ENCODE data around the gene CTBP2.
A peak's percentile ranks its signal among the peaks of the same experiment; 100 is the strongest.

Gene CTBP2

DNA sequence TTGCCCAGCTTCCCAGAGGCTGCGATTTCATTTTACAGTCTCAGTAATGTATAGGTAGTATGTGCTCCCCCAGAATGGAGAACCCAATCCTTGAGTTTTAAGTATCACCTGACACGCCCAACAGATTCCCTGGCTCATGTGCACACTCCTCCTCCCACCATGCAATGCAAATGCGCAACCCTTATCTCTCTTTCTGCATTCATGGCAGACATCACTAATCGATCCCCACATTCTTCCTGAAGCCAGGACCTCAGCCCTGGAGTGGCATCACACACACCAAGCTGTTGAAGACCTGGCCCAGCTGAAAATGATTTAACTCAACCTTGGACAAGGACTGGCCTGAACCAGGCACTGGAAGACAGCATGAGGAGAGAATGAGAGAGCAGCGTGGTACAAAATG lies 150.0 kb downstream of the CTBP2 start:
- DNase-seq (ENCODE audit: low spot score) = no peak

DNA sequence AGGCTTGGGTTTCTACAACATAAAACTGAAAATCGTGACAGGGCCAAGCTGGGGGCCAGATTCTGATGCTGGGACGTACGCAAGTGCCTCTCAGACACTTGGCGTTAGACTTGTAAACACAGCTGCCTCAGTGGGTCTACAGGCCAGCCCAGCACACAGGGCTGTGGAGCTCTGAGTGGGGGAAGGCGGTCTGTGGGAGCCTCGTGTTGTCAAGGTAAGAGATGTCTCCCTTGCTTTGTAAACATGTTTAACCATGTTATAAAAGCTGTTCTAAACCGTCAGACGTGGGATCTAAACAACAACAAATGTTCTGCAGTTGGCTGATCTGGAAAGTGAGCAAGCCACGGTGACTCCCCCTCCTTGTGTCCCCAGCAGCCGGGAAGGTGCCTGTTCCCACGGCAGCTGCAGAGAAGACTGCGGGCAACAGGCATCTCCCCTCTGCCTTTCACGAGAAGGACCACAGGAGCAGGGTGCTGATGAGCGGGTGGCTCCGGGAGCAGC lies 150.7 kb downstream of the CTBP2 start:
- no peak for DNase-seq (ENCODE audit: low spot score)

GRCh38 chr10:125008689-125009638 lies 151.4 kb downstream of the CTBP2 start:
- no peak for DNase-seq (ENCODE audit: low spot score)

- no peak for DNase-seq (ENCODE audit: low spot score)
Observed at GRCh38 chr10:125007436-125007835, 152.9 kb downstream of the CTBP2 start.

GRCh38 chr10:125006921-125007426 lies 153.4 kb downstream of the CTBP2 start:
- DNase-seq (ENCODE audit: low spot score) = peak; percentile 95

DNA sequence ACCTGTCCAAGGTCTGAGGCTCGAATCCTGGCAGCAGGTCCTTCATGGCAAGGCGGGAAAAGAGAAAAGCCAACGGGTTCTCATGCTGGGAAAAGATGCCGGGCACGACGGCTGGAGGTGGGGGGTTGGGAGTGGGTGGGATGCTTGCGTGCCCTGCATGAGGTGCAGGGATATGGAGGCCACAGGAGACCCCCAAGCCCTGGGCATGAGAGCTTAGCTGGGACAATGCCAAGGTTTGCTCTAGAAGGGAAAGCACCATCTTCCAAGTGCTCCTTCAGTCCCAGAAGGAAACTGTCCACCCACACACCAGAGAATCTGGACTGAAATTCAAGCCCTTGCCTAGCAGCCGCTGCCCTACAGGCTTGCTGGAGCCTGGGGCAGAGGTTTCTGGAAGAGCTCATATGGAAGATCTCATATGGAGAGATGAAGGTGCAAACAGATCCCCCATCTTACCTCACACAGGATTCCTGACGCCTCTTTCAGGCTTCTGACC lies 154.1 kb downstream of the CTBP2 start:
- DNase-seq (ENCODE audit: low spot score) = no peak

DNA sequence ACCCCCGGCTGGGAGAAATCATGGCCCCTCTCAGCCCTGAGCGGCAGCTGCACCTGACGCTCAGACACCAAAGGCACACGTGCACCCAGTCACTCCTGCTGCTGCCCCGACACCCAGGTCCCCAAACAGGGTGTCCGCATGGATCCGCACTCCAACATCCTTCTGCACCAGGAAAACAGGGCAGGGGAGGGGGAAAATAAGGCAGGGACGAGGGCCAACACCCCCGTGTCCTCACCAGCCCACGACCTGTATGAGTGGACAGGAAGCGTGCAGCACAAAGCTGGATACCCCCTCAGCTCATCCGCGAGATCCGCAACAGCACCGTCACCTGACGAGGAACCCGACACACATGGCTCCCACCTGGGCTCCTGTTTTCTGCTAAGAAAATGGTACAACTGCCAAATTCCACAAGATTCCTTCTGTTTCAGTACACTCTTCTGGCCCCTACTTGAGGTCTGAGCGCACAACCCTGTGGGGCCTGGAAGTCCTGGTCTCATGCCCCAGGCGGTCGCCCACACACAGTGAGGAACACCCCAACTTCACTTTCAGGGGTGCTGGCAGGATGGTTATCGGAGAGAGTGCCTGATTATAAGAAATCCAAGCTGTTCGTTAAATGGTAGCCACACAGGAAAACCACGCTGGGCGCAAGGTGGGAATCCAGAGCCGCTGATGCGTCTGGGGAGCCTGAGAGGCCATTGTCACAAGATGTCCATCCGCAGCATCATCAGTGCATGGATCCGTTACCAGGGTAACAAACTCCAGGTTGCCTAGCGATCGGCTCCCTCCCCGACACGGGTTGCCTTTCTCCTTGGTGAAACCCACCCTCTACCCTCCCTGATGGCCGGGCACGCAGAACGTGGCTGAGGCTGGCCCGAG lies 154.8 kb downstream of the CTBP2 start:
- no peak for DNase-seq (ENCODE audit: low spot score)

GRCh38 chr10:125004571-125005311 lies 155.6 kb downstream of the CTBP2 start:
- DNase-seq (ENCODE audit: low spot score) = no peak

DNA sequence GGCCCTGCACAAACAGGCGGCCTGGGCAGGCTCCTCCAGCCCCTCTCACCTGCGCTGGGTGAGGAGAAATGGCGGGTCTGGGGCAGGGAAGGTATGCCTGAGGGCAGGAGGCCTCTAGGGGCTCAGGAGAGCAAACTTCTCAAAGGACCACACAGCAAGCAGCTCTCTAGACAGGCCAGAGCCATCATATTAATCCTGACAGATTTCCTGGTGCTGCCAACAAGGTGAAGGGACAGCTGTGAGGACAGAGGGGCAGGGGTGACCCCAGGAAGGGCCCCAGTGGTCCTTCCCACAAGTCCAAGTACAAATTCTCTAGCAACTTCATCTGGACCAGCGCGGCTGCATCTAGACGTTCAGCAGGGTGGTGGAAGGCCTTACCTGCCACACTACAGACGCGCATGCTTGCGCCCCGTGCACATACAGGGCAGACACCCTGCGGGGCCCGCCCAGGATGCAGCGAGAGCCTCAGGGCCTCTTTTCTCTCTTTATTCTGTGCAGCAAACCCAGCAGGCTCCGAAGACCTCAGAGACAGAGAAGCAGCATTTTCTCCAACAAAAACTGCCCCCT lies 156.4 kb downstream of the CTBP2 start:
- no peak for DNase-seq (ENCODE audit: low spot score)

DNA sequence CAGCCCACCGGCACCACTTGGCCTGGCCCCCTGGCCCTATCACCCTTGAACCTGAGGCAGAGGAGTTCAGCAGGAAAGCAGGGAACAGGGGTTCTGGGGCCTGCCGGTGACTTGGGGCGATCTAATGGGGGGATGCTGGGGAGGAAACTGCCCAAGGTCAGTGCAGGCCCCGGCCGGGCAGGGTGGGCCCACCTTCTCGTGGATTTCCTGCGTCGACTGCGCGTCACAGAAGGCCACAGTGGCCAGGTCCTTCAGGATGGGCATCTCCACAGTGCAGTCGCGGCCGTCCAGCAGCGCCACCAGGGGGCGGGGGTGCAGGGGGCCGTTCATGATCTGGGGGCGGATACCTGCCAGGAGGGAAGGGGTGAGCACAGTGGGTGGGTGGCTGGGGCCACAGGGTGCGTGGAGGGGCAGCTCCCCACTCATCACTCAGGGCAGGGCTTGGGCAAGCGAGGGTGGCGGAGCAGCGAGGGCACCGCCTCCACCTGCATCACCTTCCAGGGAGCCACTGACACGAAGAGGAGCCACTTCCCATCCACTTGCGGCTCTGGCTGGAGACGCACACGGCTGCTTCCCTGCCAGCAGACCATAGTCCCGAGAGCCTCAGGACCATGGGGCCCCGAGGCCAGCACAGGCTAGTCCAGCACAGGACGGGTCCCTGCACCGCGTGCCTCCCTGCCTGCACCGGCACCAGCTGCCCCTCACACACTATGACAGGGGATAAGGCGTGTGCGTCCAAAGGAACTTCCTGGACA lies 157.0 kb downstream of the CTBP2 start:
- no peak for DNase-seq (ENCODE audit: low spot score)

DNA sequence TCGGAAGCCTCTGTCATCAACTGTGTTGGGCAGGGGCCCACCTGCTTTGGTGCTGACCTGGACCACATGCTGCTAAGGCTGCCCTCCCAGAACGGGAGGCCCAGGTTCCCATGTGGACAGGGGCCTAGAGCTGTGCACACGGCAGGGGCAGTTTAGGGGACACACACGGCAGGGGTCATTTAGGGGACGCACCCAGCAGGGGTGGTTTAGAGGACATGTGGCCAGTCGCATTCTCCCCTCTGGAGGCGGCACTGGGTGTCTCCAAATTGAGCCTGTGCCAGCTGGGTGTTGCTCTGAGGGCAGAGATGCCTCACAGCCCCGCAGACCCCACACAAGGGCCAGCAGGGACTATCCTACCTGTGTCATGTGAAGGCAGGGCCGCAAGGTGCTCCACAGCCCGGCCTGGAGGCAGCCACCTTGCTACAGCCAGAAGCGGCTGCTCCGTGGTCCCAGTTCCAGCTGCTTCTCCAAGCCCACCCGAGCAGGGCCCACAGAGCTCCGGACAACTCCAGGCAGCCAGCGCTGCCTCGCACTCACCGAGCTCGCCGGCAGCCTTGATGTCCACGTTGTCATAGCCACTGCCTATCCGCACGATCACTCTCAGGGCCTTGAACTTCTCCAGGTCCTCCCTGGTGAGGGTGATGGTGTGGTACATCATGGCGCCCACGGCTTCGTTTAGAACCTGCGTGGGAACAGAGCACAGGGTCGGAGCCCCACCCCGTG lies 157.8 kb downstream of the CTBP2 start:
- no peak for DNase-seq (ENCODE audit: low spot score)

- no peak for DNase-seq (ENCODE audit: low spot score)
Observed at GRCh38 chr10:125002047-125002422, 158.3 kb downstream of the CTBP2 start.

DNA sequence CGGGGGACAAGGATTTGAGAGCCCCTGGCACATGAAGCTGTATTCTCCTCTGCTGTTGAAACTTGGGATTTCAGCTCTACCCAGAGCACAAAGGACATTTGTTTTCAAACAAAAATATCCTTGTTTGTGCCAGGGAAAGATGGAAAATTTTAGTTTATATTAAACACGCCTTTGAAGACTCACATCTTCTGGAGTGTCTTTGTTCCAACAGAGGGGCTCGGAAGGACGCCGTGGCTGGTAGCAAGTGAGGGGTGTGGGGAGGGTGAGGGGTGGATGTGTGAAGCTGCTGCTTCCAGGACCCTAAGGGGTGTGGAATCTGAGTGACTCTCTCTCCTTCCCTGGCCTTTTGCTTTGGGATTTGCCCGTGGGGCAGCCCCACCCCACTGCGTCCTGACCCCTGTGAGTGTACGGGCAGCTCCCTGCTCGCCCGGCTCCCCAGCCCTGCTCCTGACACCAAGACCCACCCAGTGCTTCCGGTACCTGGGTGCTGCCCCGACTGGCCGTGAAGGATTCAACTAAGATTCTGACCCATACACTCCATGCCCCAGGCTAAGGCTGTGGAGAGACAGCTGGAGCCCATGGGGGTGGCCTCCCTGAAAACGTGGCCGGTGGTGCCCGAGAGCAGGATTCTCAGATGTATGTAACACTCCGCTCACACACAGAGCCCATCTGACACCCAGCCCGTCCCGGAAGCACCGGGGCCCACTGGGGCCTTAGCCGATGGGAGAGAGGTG lies 158.9 kb downstream of the CTBP2 start:
- no peak for DNase-seq (ENCODE audit: low spot score)

- DNase-seq (ENCODE audit: low spot score) = peak; percentile 25
Observed at GRCh38 chr10:125000366-125001312, 159.7 kb downstream of the CTBP2 start.

- peak; percentile 89 for DNase-seq (ENCODE audit: low spot score)
Observed at GRCh38 chr10:124999433-125000365, 160.7 kb downstream of the CTBP2 start.

- DNase-seq (ENCODE audit: low spot score) = no peak
Observed at GRCh38 chr10:124998624-124999291, 161.6 kb downstream of the CTBP2 start.

All from AG08395 (cell line).